BE2C (cell line): Measurements from ENCODE around the gene NHERF1.
A peak's percentile ranks its signal among the peaks of the same experiment; 100 is the strongest.

ENCODE experiments used
- DNase-seq: peaks from one replicate; pipeline ENCODE4 v3.0.0-alpha.2; 2020
- H3K27me3 ChIP-seq: fragments of 250-450 bp; sonication (Bioruptor Pico); 2 replicates; pipeline ENCODE4 v1.5.1; 2020; ENCODE audit warnings: mild to moderate bottlenecking
- H3K36me3 ChIP-seq: fragments of 250-450 bp; sonication (Bioruptor Pico); 2 replicates; pipeline ENCODE4 v1.5.1; 2020; ENCODE audit warnings: mild to moderate bottlenecking
- H3K4me1 ChIP-seq: fragments of 250-450 bp; sonication (Bioruptor Pico); 2 replicates; pipeline ENCODE4 v1.5.1; 2020
- H3K4me3 ChIP-seq: 2 replicates; pipeline ENCODE4 v1.5.1; 2011; ENCODE audit warnings: low read depth, low read length
- H3K9me3 ChIP-seq: fragments of 250-450 bp; sonication (Bioruptor Pico); 2 replicates; pipeline ENCODE4 v1.5.1; 2020
- TF ChIP-seq, protein P1 (sequence below): IDR thresholded peaks from 2 replicates; pipeline ENCODE4 v1.5.1; 2012; ENCODE audit warnings: mild to moderate bottlenecking, low read depth, low read length

Gene NHERF1

DNA sequence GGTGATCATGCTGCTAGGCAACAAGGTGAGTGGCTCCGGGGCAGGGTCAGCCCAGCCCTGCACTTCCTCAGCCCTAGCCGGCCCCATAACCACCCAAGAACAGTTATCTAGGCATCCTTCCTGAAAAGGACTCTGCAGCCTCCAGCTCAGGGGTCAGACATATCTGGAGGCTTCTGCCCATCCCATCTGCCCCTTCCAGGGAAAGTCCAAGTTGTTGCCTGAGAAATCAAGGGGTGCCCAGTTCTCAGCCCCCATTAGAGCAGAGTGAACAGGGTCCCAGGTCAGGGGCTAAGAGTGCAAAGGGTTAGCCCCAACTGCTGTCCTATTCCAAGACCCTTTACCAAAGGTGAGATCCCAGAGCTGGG lies 4.1 kb upstream of the NHERF1 start:
- no peaks in the 10 kb centered on the region for H3K27me3 ChIP-seq
- no peaks in the 10 kb centered on the region for H3K4me1 ChIP-seq
- no peak for DNase-seq
- H3K9me3 ChIP-seq, result no peaks in the 10 kb centered on the region
- TF ChIP-seq, protein P1, sequence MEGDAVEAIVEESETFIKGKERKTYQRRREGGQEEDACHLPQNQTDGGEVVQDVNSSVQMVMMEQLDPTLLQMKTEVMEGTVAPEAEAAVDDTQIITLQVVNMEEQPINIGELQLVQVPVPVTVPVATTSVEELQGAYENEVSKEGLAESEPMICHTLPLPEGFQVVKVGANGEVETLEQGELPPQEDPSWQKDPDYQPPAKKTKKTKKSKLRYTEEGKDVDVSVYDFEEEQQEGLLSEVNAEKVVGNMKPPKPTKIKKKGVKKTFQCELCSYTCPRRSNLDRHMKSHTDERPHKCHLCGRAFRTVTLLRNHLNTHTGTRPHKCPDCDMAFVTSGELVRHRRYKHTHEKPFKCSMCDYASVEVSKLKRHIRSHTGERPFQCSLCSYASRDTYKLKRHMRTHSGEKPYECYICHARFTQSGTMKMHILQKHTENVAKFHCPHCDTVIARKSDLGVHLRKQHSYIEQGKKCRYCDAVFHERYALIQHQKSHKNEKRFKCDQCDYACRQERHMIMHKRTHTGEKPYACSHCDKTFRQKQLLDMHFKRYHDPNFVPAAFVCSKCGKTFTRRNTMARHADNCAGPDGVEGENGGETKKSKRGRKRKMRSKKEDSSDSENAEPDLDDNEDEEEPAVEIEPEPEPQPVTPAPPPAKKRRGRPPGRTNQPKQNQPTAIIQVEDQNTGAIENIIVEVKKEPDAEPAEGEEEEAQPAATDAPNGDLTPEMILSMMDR, result no peak
- H3K4me3 ChIP-seq, result no peak overlapping the region
- H3K36me3 ChIP-seq, result no peaks in the 10 kb centered on the region

DNA sequence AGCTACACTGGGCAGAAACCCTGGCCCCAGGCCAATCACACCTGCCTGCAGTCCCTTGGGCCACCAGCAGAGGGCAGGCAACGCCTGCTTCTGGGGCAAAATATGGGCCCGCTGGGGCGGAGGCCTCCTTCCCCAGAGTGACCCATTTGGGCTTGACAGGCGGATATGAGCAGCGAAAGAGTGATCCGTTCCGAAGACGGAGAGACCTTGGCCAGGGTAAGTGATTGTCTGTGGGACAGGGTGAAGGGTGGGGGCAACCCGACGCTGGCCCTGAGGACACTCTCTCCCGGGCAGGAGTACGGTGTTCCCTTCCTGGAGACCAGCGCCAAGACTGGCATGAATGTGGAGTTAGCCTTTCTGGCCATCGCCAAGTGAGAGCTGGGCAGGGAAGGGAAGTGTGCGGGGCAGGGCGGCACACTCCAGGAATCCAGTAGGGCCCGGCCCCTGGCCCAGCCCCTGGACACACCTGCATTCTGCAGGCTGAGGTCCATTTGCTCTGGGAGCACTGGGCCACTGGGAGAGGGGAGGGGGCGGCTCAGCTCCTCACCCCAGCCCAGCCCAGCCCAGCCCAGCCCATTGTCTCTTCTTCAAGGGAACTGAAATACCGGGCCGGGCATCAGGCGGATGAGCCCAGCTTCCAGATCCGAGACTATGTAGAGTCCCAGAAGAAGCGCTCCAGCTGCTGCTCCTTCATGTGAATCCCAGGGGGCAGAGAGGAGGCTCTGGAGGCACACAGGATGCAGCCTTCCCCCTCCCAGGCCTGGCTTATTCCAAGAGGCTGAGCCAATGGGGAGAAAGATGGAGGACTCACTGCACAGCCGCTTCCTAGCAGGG lies 3.5 kb upstream of the NHERF1 start:
- TF ChIP-seq, protein P1, result peak; percentile 100
- DNase-seq, result peak; percentile 75
- no peak overlapping the region for H3K4me3 ChIP-seq
- H3K27me3 ChIP-seq, result no peaks in the 10 kb centered on the region
- no peaks in the 10 kb centered on the region for H3K9me3 ChIP-seq
- H3K36me3 ChIP-seq, result no peaks in the 10 kb centered on the region
- H3K4me1 ChIP-seq, result no peaks in the 10 kb centered on the region

DNA sequence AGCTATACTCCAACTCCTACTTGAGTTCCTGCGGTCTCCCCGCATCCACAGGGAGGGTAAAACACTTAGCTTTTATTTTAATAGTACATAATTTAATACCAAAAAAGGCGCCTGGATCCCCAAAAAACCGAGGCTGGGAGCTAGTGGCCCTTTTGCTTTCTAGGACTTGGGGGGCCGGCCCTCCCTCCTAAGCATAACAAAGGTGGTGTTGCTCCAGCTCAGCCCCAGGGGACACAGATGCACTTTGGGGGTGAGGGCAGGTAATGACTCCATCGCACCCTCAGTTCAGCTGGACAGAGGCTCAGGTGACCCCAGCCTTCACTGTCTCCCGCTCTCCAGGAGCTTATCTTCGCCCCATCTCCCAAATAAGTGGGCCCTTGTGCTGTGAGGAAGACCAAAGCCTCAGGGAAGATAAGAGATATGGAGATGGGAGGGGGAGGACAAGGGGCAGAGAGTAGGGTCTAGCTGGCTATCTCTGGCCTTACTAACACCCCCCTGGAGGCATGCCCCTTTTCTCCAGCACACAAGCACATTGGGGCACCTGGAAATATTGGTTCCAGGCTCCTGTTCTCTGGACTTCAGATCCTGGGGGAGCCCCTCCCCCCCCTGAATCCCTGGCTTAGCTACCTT lies 2.8 kb upstream of the NHERF1 start:
- TF ChIP-seq, protein P1, result no peak
- H3K36me3 ChIP-seq, result no peaks in the 10 kb centered on the region
- H3K4me1 ChIP-seq, result no peaks in the 10 kb centered on the region
- no peaks in the 10 kb centered on the region for H3K27me3 ChIP-seq
- H3K9me3 ChIP-seq, result no peaks in the 10 kb centered on the region
- H3K4me3 ChIP-seq, result no peak overlapping the region
- no peak for DNase-seq

DNA sequence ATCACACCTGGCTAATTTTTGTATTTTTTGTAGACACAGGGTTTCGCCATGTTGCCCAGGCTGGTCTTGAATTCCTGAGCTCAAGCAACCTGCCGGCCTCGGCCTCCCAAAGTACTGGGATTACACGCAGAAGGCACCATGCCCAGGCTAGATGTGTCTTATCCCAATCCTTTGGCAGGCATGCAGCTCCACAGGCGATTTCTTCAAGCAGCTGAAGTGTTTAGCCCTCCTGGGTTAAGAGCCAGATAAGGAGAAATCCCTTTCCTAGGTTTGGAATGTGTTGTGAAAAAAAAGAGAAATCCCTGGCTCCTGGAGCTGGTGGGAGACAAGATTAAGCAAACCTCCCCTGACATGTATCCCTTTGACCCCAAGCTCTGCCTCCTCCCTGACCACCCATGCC lies 2.1 kb upstream of the NHERF1 start:
- H3K9me3 ChIP-seq, result no peaks in the 10 kb centered on the region
- no peaks in the 10 kb centered on the region for H3K36me3 ChIP-seq
- no peaks in the 10 kb centered on the region for H3K4me1 ChIP-seq
- no peak for DNase-seq
- no peak overlapping the region for H3K4me3 ChIP-seq
- TF ChIP-seq, protein P1, result no peak
- H3K27me3 ChIP-seq, result no peaks in the 10 kb centered on the region

DNA sequence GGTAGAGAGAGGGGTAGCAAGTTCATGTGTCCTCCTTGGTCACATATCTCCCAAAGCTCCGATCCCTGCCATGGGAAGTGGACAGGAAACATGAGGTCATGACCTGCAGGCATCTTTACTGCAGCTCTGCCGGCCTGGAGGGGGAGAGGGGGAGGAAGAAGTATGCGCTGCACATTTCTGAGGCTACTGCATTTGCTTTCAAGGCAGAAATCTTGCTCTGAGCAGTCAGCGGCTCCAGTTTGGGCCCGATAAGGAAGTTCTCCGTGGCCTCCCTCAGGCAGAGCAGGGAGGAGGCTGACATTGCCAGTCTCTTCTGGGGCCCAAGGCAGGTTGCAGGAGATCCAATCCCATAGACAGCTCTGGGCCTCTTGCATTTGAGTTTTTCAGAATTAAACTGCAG lies 1.5 kb upstream of the NHERF1 start:
- H3K4me1 ChIP-seq, result no peaks in the 10 kb centered on the region
- H3K9me3 ChIP-seq, result no peaks in the 10 kb centered on the region
- H3K36me3 ChIP-seq, result no peaks in the 10 kb centered on the region
- H3K27me3 ChIP-seq, result no peaks in the 10 kb centered on the region
- no peak for DNase-seq
- TF ChIP-seq, protein P1, result no peak
- H3K4me3 ChIP-seq, result no peak overlapping the region

DNA sequence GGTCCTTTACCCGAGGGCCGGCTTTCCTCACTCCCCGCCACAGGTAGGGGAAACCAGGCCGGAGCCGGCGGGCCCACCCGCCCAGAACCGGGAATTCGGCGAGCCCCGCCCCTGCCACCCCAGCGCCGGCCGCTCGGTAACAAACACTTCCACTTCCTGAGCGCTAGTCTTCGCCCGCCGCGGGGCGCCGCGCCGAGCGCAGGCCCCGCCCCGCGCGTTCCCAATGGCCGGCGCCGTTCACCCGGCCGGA lies 224 bp upstream of the NHERF1 start:
- TF ChIP-seq, protein P1, result no peak
- H3K27me3 ChIP-seq, result no peaks in the 10 kb centered on the region
- no peaks in the 10 kb centered on the region for H3K4me1 ChIP-seq
- H3K4me3 ChIP-seq, result peak overlapping the region; percentile 87
- no peaks in the 10 kb centered on the region for H3K9me3 ChIP-seq
- no peak for DNase-seq
- H3K36me3 ChIP-seq, result no peaks in the 10 kb centered on the region
